HG03354 (cell line): Measurements from ENCODE around the gene KRT25.
"Not testable (repeated sequence)": the region's sequence is repeated elsewhere in the genome, so short reads cannot be mapped to it uniquely, and the experiment has no call there.

Experiments used
- ATAC-seq: cut with Tn5 transposase; IDR thresholded peaks from one replicate; pipeline ENCODE4 v1.9.1; 2021; ENCODE audit warnings: mild to moderate bottlenecking; ENCODE audit not compliant: unreplicated experiment, poor library complexity, severe bottlenecking

The KRT25 gene

GRCh38 chr17:40760105-40761016 lies 5.2 kb upstream of the KRT25 start:
- no peak for ATAC-seq

GRCh38 chr17:40753804-40754203 lies 1.3 kb downstream of the KRT25 start:
- ATAC-seq, result no peak

- no peak for ATAC-seq
Measured at GRCh38 chr17:40751065-40751464, 4.1 kb downstream of the KRT25 start.

- ATAC-seq, result no peak
Measured at GRCh38 chr17:40750391-40750790, 4.7 kb downstream of the KRT25 start.

- ATAC-seq, result not testable (repeated sequence)
Measured at GRCh38 chr17:40748666-40749065, 6.5 kb downstream of the KRT25 start.

GRCh38 chr17:40738553-40738952 lies 16.6 kb downstream of the KRT25 start:
- ATAC-seq, result no peak

- ATAC-seq, result no peak
Measured at GRCh38 chr17:40735016-40735415, 20.1 kb downstream of the KRT25 start.

GRCh38 chr17:40734018-40734417 lies 21.1 kb downstream of the KRT25 start:
- ATAC-seq, result no peak

GRCh38 chr17:40730970-40731369 lies 24.2 kb downstream of the KRT25 start:
- ATAC-seq, result no peak

- no peak for ATAC-seq
Measured at GRCh38 chr17:40727447-40728231, 27.5 kb downstream of the KRT25 start.

GRCh38 chr17:40726919-40727318 lies 28.2 kb downstream of the KRT25 start:
- no peak for ATAC-seq

GRCh38 chr17:40724656-40725055 lies 30.5 kb downstream of the KRT25 start:
- no peak for ATAC-seq

GRCh38 chr17:40722241-40722640 lies 32.9 kb downstream of the KRT25 start:
- no peak for ATAC-seq

- ATAC-seq, result no peak
Measured at GRCh38 chr17:40720899-40721298, 34.2 kb downstream of the KRT25 start.

GRCh38 chr17:40718930-40719329 lies 36.2 kb downstream of the KRT25 start:
- ATAC-seq, result no peak

GRCh38 chr17:40717776-40718175 lies 37.4 kb downstream of the KRT25 start:
- no peak for ATAC-seq

- ATAC-seq, result no peak
Measured at GRCh38 chr17:40714473-40714872, 40.7 kb downstream of the KRT25 start.

GRCh38 chr17:40707745-40708144 lies 47.4 kb downstream of the KRT25 start:
- ATAC-seq, result no peak

- no peak for ATAC-seq
Measured at GRCh38 chr17:40705584-40705983, 49.5 kb downstream of the KRT25 start.

GRCh38 chr17:40703652-40704051 lies 51.5 kb downstream of the KRT25 start, which contains the start of gene KRT24:
KRT24 (minus strand) TSS chr17:40703752; CDS start chr17:40703693, 59 bp downstream.
- no peak for ATAC-seq

- no peak for ATAC-seq
Measured at GRCh38 chr17:40702271-40702670, 52.9 kb downstream of the KRT25 start.
